ENCODE measurements around the gene ATP9A. TPM values are rescaled to one million over a fixed set of nuclear protein-coding genes. Genes with fewer than 3 reads are reported as not detected.

The ATP9A gene
- total and polyA plus RNA-seq, 4 donors, result 2.4 to 16.7 (median 9.9) TPM

GRCh38 chr20:51631953-51632352 is 136.2 kb downstream of the ATP9A start:
- peaks cover 2 to 6% (median 3%) of the 10 kb centered on the region in 4 donors for H3K4me1 ChIP-seq (ENCODE audit: control insufficient read depth in 4 of 4, insufficient read depth in 4 of 4, low read length in 3 of 4)
- peaks cover 0 to 6% (median 2%) of the 10 kb centered on the region in 4 donors for H3K36me3 ChIP-seq (ENCODE audit: control insufficient read depth in 4 of 4, insufficient read depth in 3 of 4, low read depth in 1 of 4, low read length in 3 of 4)
- no peak for TF ChIP-seq HNF4A (conservative IDR thresholded peaks at IDR 0.05)
- no peak for TF ChIP-seq FOXA1 (IDR thresholded peaks at IDR 0.05)
- H3K27me3 ChIP-seq (ENCODE audit: control insufficient read depth in 4 of 4, insufficient read depth in 4 of 4, low read length in 3 of 4), result no peaks in the 10 kb centered on the region
- no peak overlapping the region for H3K4me3 ChIP-seq (ENCODE audit: low read depth in 1 of 3, low read length in 3 of 3)
- DNase-seq (ENCODE audit: low spot score), result no peak
- H3K9ac ChIP-seq (ENCODE audit: low read depth in 1 of 2, low read length in 2 of 2), result no peak overlapping the region
- H3K9me3 ChIP-seq (ENCODE audit: control insufficient read depth in 4 of 4, low read length in 3 of 4), result no peaks in the 10 kb centered on the region
- 94% methylated on average over 6 of the region's 6 CpGs for WGBS
- peak overlapping the region in 1 of 2 donors; percentile 4 for H3K27ac ChIP-seq (ENCODE audit: low read depth in 1 of 2, low read length in 2 of 2)

- peak overlapping the region; percentile 10 for H3K27ac ChIP-seq (ENCODE audit: low read depth in 1 of 2, low read length in 2 of 2)
- no peak overlapping the region for H3K9ac ChIP-seq (ENCODE audit: low read depth in 1 of 2, low read length in 2 of 2)
- DNase-seq (ENCODE audit: low spot score), result no peak
- H3K4me3 ChIP-seq (ENCODE audit: low read depth in 1 of 3, low read length in 3 of 3), result no peak overlapping the region
- TF ChIP-seq NR2F2 (IDR thresholded peaks at IDR 0.05) (peak; percentile 40), CTCF (IDR thresholded peaks at IDR 0.05; ENCODE audit: low read depth, low read length, missing input control) (no peak), GABPA (IDR thresholded peaks at IDR 0.05 in 1 of 2, conservative IDR thresholded peaks at IDR 0.05 in 1 of 2) (no peak), JUND (IDR thresholded peaks at IDR 0.05) (peak; percentile 81 to 86), EGR1 (IDR thresholded peaks at IDR 0.05; ENCODE audit: low read depth in 2 of 2) (no peak), MAX (IDR thresholded peaks at IDR 0.05) (no peak), FOXA1 (IDR thresholded peaks at IDR 0.05) (no peak), FOXA2 (IDR thresholded peaks at IDR 0.05) (no peak), RXRA (IDR thresholded peaks at IDR 0.05) (peak; percentile 53 to 57), SP1 (IDR thresholded peaks at IDR 0.05) (peak; percentile 64), ZBTB33 (IDR thresholded peaks at IDR 0.05) (no peak), HNF4A (conservative IDR thresholded peaks at IDR 0.05) (no peak), RAD21 (IDR thresholded peaks at IDR 0.05) (no peak), REST (IDR thresholded peaks at IDR 0.05) (no peak), HNF4G (IDR thresholded peaks at IDR 0.05) (no peak), YY1 (IDR thresholded peaks at IDR 0.05) (no peak), TAF1 (conservative IDR thresholded peaks at IDR 0.05) (no peak), ATF3 (IDR thresholded peaks at IDR 0.05) (no peak)
- peaks cover 2 to 6% (median 3%) of the 10 kb centered on the region in 4 donors for H3K4me1 ChIP-seq (ENCODE audit: control insufficient read depth in 4 of 4, insufficient read depth in 4 of 4, low read length in 3 of 4)
- H3K36me3 ChIP-seq (ENCODE audit: control insufficient read depth in 4 of 4, insufficient read depth in 3 of 4, low read depth in 1 of 4, low read length in 3 of 4), result peaks cover 0 to 6% (median 2%) of the 10 kb centered on the region in 4 donors
- 61% methylated on average over 21 of the region's 21 CpGs for WGBS
- no peaks in the 10 kb centered on the region for H3K27me3 ChIP-seq (ENCODE audit: control insufficient read depth in 4 of 4, insufficient read depth in 4 of 4, low read length in 3 of 4)
- no peaks in the 10 kb centered on the region for H3K9me3 ChIP-seq (ENCODE audit: control insufficient read depth in 4 of 4, low read length in 3 of 4)
These were observed 136.9 kb downstream of the ATP9A start for GRCh38 chr20:51631011-51631950.

Data from liver (tissue), 9 donors.